ENCODE data around the gene ISCA2.

GRCh38 chr14:74522740-74523139, 29.2 kb downstream of the ISCA2 start:
- TF ChIP-seq SP1 (IDR thresholded peaks at IDR 0.05) (no peak), FOXM1 (IDR thresholded peaks at IDR 0.05; ENCODE audit: borderline replicate concordance) (no peak), ZNF384 (IDR thresholded peaks at IDR 0.05) (no peak), NFRKB (IDR thresholded peaks at IDR 0.05) (no peak), TARDBP (IDR thresholded peaks at IDR 0.05) (no peak), ELF4 (IDR thresholded peaks at IDR 0.05) (no peak), FOXA1 (IDR thresholded peaks at IDR 0.05) (no peak), LEF1 (IDR thresholded peaks at IDR 0.05; ENCODE audit: borderline replicate concordance) (no peak)

All from HEK293T (cell line).